IMR-90 (cell line): ENCODE data around the gene FAM117B. TPM values are rescaled to one million over a fixed set of nuclear protein-coding genes. Genes with fewer than 3 reads are reported as not detected.

ENCODE experiments used
- ATAC-seq: fragments of 200-7000 bp; cut with Tn5 transposase; 2 replicates; pipeline ENCODE4 v1.9.1; 2020; ENCODE audit warnings: low read depth, mild to moderate bottlenecking, moderate library complexity
- BruUV-seq: library from RNA; stranded (reverse); fragments of 400-500 nt; replicated peaks from 2 replicates; lab custom pipeline; 2021; lab: Mats Ljungman, UMichigan
- CTCF ChIA-PET: fragments of 300-600 bp; formaldehyde crosslinking; extraction: SDS; loops from one replicate; lab custom pipeline; 2021; ENCODE audit warnings: antibody characterized with exemption; lab: Yijun Ruan, JAX
- POLR2A ChIA-PET: fragments of 300-600 bp; sonication (Branson Sonifier 250); formaldehyde crosslinking; loops from one replicate; lab custom pipeline; 2022; ENCODE audit warnings: antibody characterized with exemption; ENCODE audit not compliant: unreplicated experiment; lab: Charles Lee
- DNase-seq: peaks from one replicate; pipeline ENCODE4 v3.0.0; 2013
- H2AFZ ChIP-seq: replicated peaks from 2 replicates; pipeline ENCODE3; 2013; ENCODE audit warnings: low read length, mild to moderate bottlenecking; ENCODE audit not compliant: poor library complexity
- H2AK5ac ChIP-seq: 2 replicates; pipeline ENCODE4 v1.6.1; 2013; ENCODE audit warnings: low read depth, low read length, inconsistent platforms
- H2AK9ac ChIP-seq: replicated peaks from 2 replicates; pipeline ENCODE3; 2013; ENCODE audit warnings: mild to moderate bottlenecking, low read depth, low read length, moderate library complexity; ENCODE audit not compliant: poor library complexity
- H2BK120ac ChIP-seq: 2 replicates; pipeline ENCODE4 v1.6.1; 2013; ENCODE audit warnings: low read depth, low read length, inconsistent platforms
- H2BK15ac ChIP-seq: 3 replicates; pipeline ENCODE4 v1.6.1; 2013; ENCODE audit warnings: low read depth, low read length, inconsistent platforms
- H2BK20ac ChIP-seq: 2 replicates; pipeline ENCODE4 v1.6.1; 2013; ENCODE audit warnings: low read depth, mild to moderate bottlenecking, inconsistent platforms, low read length, moderate library complexity
- H2BK5ac ChIP-seq: 2 replicates; pipeline ENCODE4 v1.6.1; 2013; ENCODE audit warnings: mild to moderate bottlenecking, low read depth, low read length, inconsistent platforms; ENCODE audit not compliant: poor library complexity, severe bottlenecking
- H3K14ac ChIP-seq: replicated peaks from 2 replicates; pipeline ENCODE4 v1.6.1; 2013; ENCODE audit warnings: low read depth, low read length, inconsistent platforms
- H3K18ac ChIP-seq: 2 replicates; pipeline ENCODE4 v1.6.1; 2013; ENCODE audit warnings: low read depth, low read length, control low read depth
- H3K23ac ChIP-seq: 2 replicates; pipeline ENCODE4 v1.6.1; 2013; ENCODE audit warnings: low read depth, low read length, inconsistent platforms
- H3K27ac ChIP-seq: 2 replicates; pipeline ENCODE4 v1.5.1; 2013; ENCODE audit warnings: mild to moderate bottlenecking, control low read depth, low read length; ENCODE audit not compliant: insufficient read depth
- H3K27me3 ChIP-seq: 2 replicates; pipeline ENCODE4 v1.6.1; 2013; ENCODE audit warnings: low read length; ENCODE audit not compliant: control insufficient read depth, insufficient read depth
- H3K36me3 ChIP-seq: 2 replicates; pipeline ENCODE4 v1.6.1; 2013; ENCODE audit warnings: low read length, mixed read lengths; ENCODE audit not compliant: control insufficient read depth, insufficient read depth
- H3K4ac ChIP-seq: 2 replicates; pipeline ENCODE4 v1.6.1; 2013; ENCODE audit warnings: low read depth, low read length, inconsistent platforms
- H3K4me1 ChIP-seq: 2 replicates; pipeline ENCODE4 v1.6.1; 2013; ENCODE audit warnings: low read length, mixed read lengths; ENCODE audit not compliant: control insufficient read depth, insufficient read depth
- H3K4me2 ChIP-seq: 2 replicates; pipeline ENCODE4 v1.6.1; 2013; ENCODE audit warnings: low read depth, mild to moderate bottlenecking, control low read depth, low read length, moderate library complexity
- H3K4me3 ChIP-seq: 2 replicates; pipeline ENCODE4 v1.5.1; 2013; ENCODE audit warnings: low read depth, mild to moderate bottlenecking, control low read depth, low read length, moderate library complexity; ENCODE audit not compliant: insufficient read depth
- H3K56ac ChIP-seq: 2 replicates; pipeline ENCODE4 v1.6.1; 2013; ENCODE audit warnings: low read length, inconsistent platforms; ENCODE audit not compliant: insufficient read depth; ENCODE audit errors: extremely low read depth
- H3K79me1 ChIP-seq, 2 experiments: 2 replicates each; pipeline ENCODE4 v1.6.1; 2013; ENCODE audit warnings: low read length in 2 of 2, inconsistent platforms in 1 of 2, low read depth in 1 of 2
- H3K9ac ChIP-seq: 2 replicates; pipeline ENCODE4 v1.6.1; 2013; ENCODE audit warnings: low read depth, low read length, control low read depth
- H3K9me1 ChIP-seq: 2 replicates; pipeline ENCODE4 v1.6.1; 2013; ENCODE audit warnings: low read length, inconsistent platforms; ENCODE audit not compliant: insufficient read depth
- H3K9me3 ChIP-seq: 2 replicates; pipeline ENCODE4 v1.6.1; 2013; ENCODE audit warnings: low read length; ENCODE audit not compliant: control insufficient read depth, insufficient read depth
- H4K20me1 ChIP-seq: 2 replicates; pipeline ENCODE4 v1.6.1; 2013; ENCODE audit warnings: low read length, inconsistent platforms; ENCODE audit not compliant: insufficient read depth
- H4K5ac ChIP-seq: 2 replicates; pipeline ENCODE4 v1.6.1; 2013; ENCODE audit warnings: mild to moderate bottlenecking, low read depth, low read length, control low read depth
- H4K8ac ChIP-seq, 2 experiments: 2 replicates each; pipeline ENCODE4 v1.6.1; 2013; ENCODE audit warnings: low read depth in 2 of 2, low read length in 2 of 2, control low read depth in 1 of 2, inconsistent platforms in 1 of 2
- H4K91ac ChIP-seq: 2 replicates; pipeline ENCODE4 v1.6.1; 2013; ENCODE audit warnings: low read depth, low read length, inconsistent platforms; ENCODE audit not compliant: insufficient read depth
- FOS ChIP-seq: fragments of 150-350 bp; IDR thresholded peaks from 2 replicates; pipeline ENCODE4 v1.6.1; 2016; ENCODE audit warnings: low read depth, low read length
- MXI1 ChIP-seq: IDR thresholded peaks from 2 replicates; pipeline ENCODE4 v1.6.1; 2012; ENCODE audit warnings: low read depth, mild to moderate bottlenecking, low read length, moderate library complexity, borderline replicate concordance
- WGBS, 2 experiments: methylation state at CpG; one replicate each; pipeline versions ENCODE4 v1.1.5 to v1.1.7; 2013; ENCODE audit warnings: missing lambda C conversion rate in 2 of 2; ENCODE audit not compliant: insufficient read length in 1 of 2; ENCODE audit errors: extremely low coverage in 2 of 2; 5-methylcytosine and 5-hydroxymethylcytosine counted together
- dilution Hi-C: fragments of 300-500 bp; cut with HindIII; formaldehyde crosslinking; loops from one replicate; pipeline ENCODE4 v1.14.3; 2018; ENCODE audit warnings: low sequenced_read_pairs; ENCODE audit not compliant: unreplicated experiment
- in situ Hi-C: fragments of 300-500 bp; cut with MboI; formaldehyde crosslinking; loops from 3 replicates; pipeline ENCODE4 v1.14.3; 2019; ENCODE audit warnings: low sequenced_read_pairs, inconsistent platforms, mixed read lengths
- intact Hi-C: fragments of 100-400 bp; cut with micrococcal nuclease; formaldehyde crosslinking; loops from 2 replicates; pipeline ENCODE4 v1.10.0; 2022
- polyA plus RNA-seq, 3 experiments: library from polyadenylated mRNA; depleted of rRNA; stranded (reverse); fragments of >200 nt; gene quantifications; 2 replicates each; pipeline ENCODE4 v1.2.3, GENCODE V29; 2012; ENCODE audit warnings: low replicate concordance in 1 of 3
- total RNA-seq: library from RNA; depleted of rRNA; stranded (reverse); fragments of >200 nt; gene quantifications from 2 replicates; pipeline ENCODE4 v1.2.3, GENCODE V29; 2012
- TF ChIP-seq, protein P1 (sequence below): fragments of 150-350 bp; IDR thresholded peaks from 2 replicates; pipeline ENCODE4 v1.6.1; 2017; ENCODE audit warnings: mild to moderate bottlenecking, antibody characterized with exemption, low read length, low read depth
- TF ChIP-seq, protein P2 (sequence below): conservative IDR thresholded peaks from 2 replicates; pipeline ENCODE4 v1.5.1; 2012; ENCODE audit warnings: mild to moderate bottlenecking, low read depth, low read length, improper control_type of control experiment

FAM117B gene
- total and polyA plus RNA-seq, 2 of the 4 experiments (the other 2 are of a cell fraction) = 0.54 to 0.79 TPM

DNA sequence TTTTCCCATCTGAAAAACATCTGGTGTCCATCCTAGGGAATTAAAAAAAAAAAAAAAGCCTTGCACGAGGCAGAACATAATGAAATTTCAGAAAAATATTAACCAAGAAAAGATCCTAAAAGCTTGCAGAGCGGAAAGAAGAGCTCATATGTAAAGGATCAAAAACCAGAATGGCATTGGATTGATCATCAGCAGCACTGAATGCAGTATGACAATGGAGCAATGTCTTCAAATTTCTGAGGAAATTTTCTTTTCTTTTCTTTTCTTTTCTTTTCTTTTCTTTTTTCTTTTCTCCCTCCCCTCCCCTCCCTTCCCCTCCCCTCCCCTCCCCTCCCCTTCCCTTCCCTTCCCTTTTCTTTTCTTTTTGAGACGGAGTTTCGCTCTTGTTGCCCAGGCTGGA, 21.3 kb upstream of the FAM117B start:
- in situ Hi-C loops = no loop called here

More for the DNA sequence above, 21.3 kb upstream of the FAM117B start:
- dilution Hi-C loops (no loop called here), intact Hi-C loops (no loop called here)
- ATAC-seq = no peak
- Histone ChIP-seq H2BK15ac (no peak overlapping the region), H4K8ac (no peak overlapping the region), H3K9ac (no peak overlapping the region), H4K20me1 (no peaks in the 10 kb centered on the region), H3K9me1 (no peaks in the 10 kb centered on the region; the same call in 1 of the 2 replicates), H3K79me1 (no peaks in the 10 kb centered on the region), H3K14ac (no peak overlapping the region), H4K91ac (no peak overlapping the region), H3K56ac (no peak overlapping the region), H4K5ac (no peak overlapping the region), H2AK5ac (no peak overlapping the region), H3K4me2 (no peak overlapping the region), H2BK20ac (no peak overlapping the region), H3K9me3 (no peaks in the 10 kb centered on the region), H2BK5ac (no peak overlapping the region), H3K4me3 (no peak overlapping the region), H2AK9ac (no peak overlapping the region), H3K27me3 (no peaks in the 10 kb centered on the region), H3K18ac (no peak overlapping the region), H3K23ac (no peak overlapping the region), H2BK120ac (no peak overlapping the region), H3K4ac (no peak overlapping the region), H3K36me3 (no peaks in the 10 kb centered on the region), H2AFZ (no peak overlapping the region), H3K27ac (no peak overlapping the region), H3K4me1 (no peaks in the 10 kb centered on the region)
- ChIA-PET CTCF (no interaction called here), POLR2A (no interaction called here)
- BruUV-seq = no TSS peak
- no peak for DNase-seq
- TF ChIP-seq, protein P1, sequence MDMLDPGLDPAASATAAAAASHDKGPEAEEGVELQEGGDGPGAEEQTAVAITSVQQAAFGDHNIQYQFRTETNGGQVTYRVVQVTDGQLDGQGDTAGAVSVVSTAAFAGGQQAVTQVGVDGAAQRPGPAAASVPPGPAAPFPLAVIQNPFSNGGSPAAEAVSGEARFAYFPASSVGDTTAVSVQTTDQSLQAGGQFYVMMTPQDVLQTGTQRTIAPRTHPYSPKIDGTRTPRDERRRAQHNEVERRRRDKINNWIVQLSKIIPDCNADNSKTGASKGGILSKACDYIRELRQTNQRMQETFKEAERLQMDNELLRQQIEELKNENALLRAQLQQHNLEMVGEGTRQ = no peak
- no peak for TF ChIP-seq MXI1
- no peak for TF ChIP-seq FOS
- TF ChIP-seq, protein P2, sequence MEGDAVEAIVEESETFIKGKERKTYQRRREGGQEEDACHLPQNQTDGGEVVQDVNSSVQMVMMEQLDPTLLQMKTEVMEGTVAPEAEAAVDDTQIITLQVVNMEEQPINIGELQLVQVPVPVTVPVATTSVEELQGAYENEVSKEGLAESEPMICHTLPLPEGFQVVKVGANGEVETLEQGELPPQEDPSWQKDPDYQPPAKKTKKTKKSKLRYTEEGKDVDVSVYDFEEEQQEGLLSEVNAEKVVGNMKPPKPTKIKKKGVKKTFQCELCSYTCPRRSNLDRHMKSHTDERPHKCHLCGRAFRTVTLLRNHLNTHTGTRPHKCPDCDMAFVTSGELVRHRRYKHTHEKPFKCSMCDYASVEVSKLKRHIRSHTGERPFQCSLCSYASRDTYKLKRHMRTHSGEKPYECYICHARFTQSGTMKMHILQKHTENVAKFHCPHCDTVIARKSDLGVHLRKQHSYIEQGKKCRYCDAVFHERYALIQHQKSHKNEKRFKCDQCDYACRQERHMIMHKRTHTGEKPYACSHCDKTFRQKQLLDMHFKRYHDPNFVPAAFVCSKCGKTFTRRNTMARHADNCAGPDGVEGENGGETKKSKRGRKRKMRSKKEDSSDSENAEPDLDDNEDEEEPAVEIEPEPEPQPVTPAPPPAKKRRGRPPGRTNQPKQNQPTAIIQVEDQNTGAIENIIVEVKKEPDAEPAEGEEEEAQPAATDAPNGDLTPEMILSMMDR = no peak
- WGBS, 2 experiments = no CpG with 5 or more reads among the region's 4 CpGs
